ENCODE measurements around the gene CYP4F22.
"Not testable (repeated sequence)": the region's sequence is repeated elsewhere in the genome, so short reads cannot be mapped to it uniquely, and the experiment has no call there.

The CYP4F22 gene

DNA sequence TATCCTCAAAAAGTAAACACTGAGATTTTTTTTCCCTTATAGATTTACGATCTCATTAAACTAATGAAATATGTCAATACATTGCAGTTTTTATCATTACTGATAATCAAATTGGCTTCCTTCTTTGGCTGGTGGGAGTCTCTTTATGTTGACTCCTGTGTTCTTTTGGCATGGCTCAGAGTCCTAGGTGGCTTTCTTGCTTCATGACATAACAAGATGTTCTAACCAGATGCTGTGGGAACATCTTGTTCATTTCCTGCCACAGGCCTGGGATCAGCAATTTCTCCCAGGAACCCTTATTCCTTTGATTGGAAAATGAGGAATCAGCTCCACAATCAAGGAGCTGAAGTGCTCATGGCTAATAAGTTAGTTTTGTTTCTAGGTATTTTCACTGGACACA lies 13.2 kb upstream of the CYP4F22 start:
- no peak for DNase-seq

GRCh38 chr19:15498156-15498858 lies 10.0 kb upstream of the CYP4F22 start:
- no peak for DNase-seq

- no peak for DNase-seq
These were observed 9.4 kb upstream of the CYP4F22 start for GRCh38 chr19:15498910-15499309.

GRCh38 chr19:15501596-15501995 lies 6.7 kb upstream of the CYP4F22 start:
- DNase-seq = no peak

DNA sequence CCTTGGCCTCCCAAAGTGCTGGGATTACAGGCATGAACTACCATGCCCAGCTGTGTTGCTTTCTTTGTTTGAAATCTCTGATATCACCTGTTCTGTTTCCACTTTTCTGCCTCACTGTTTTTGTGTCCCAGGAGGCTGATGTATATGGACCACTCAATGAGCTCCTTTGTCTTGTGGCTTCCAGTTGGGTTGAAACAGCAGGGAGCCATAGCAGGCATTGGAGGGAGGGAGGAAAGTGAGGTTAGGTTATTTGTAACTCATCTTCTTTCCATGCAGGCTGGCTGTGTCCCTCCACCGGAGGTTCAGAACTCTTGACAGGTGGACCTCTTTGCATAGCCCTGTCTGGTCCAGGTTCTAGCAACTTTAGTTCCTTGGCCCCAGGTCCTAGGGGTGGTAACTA lies 6.1 kb upstream of the CYP4F22 start:
- DNase-seq = no peak

DNA sequence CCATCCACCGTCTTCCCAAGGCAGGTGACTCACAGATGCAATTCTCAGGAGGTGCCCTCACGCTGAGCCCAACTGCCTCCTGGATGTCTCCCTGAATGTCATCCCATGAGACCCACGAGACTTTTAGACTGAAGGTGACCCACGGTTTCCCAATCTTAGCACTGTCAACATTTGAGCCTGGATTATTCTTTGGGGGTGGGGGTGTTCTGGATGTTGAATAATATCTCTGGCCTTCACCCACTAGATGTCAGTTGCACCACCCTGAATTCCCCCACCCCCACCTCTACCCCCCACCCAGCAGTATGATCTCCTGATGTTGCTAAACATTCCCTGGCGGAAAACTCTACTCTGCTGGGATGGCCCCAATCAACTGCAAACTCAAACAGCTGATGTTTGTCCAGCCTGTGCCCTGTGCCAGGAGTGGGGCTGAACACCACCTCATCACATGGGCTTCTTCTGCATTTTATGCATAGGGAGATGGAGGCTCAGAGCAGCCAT lies 2.2 kb upstream of the CYP4F22 start:
- no peak for DNase-seq

GRCh38 chr19:15507068-15508034 lies 974 bp upstream of the CYP4F22 start:
- DNase-seq = no peak

- no peak for DNase-seq
These were observed 3.5 kb downstream of the CYP4F22 start for GRCh38 chr19:15511671-15512424.

DNA sequence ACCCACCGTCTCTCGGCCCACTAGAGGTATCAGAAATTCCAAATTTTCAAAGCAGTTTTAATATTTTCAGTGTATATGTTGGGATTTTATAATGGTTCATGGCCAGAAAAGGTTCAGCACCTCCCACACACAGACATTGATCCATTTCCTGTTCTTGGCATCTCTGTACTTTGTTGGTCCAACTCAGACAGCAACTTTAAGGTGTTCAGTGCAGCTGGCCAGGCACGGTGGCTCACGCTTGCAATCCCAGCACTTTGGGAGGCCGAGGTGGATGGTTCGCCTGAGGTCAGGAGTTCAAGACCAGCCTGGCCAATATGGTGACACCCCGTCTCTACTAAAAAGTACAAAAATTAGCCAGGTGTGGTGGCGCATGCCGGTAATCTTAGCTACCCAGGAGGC lies 6.9 kb downstream of the CYP4F22 start:
- DNase-seq = not testable (repeated sequence)

DNA sequence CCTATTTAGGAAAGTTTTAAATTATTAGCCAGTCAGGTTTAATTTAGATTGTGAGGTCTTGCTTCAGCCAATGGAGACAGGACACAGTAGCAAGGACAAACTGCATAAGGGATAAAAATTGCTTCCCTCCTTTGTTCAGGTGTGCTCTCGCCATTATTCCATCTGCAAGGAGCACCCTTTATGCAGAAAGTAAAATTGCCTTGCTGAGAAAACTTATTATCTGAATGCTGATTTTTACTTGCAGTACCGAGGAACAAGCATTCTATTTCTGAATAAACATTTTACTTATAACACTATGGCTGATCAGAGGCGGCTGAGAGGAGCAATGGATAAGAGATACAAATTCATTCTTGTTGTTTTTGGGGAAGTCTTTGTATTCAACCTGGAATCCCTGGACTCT lies 8.0 kb downstream of the CYP4F22 start:
- DNase-seq = no peak

DNA sequence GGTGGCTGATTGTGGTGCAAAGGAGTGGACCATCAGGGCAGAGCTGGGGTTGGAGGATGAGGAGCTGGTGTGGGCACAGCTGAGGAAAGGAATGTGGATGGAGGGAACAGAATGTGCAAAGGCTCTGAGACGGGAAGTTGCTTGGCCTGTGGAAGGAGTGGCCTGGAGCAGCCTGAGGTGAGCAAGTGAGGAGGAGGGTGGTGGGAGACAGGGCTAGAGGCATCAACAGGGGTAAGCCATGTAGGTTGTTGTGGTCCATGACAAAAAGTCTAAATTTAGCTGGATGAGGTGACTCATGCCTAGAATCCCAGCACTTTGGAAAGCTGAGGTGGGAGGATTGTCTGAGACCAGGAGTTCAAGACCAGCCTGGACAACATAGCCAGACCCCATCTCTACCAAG lies 9.5 kb downstream of the CYP4F22 start:
- no peak for DNase-seq

GRCh38 chr19:15519433-15519976 lies 11.2 kb downstream of the CYP4F22 start:
- no peak for DNase-seq

DNA sequence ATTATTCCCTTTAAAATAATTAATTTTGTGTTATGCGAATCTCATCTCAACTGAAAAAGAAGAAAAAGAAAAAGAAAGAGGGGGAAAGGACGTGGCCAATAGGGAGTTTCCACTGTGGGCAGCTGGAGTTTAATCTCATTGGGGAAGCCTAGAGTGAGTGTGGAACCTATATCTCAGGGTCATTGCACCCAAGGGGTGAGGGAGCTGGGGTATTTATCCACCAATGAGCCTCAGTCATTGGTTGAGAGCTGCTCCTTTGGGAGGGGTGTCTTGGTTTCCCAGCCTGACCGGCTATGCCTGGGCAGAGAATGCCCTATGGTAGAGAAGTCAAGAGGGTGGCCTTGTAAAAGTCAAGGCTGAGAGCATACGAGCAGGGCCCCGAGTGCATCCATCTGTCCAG lies 16.5 kb downstream of the CYP4F22 start:
- no peak for DNase-seq

DNA sequence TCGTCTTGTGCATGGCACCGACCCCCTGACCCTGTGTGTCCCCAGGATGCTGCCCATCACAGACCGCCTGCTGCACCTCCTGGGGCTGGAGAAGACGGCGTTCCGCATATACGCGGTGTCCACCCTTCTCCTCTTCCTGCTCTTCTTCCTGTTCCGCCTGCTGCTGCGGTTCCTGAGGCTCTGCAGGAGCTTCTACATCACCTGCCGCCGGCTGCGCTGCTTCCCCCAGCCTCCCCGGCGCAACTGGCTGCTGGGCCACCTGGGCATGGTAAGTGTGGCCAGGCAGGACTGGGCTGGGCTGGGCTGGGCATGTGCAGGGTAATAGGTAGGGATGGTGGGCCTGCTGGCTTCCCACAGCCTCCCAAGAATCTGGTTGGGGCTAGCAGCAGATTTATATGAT lies 17.0 kb downstream of the CYP4F22 start:
- no peak for DNase-seq

DNA sequence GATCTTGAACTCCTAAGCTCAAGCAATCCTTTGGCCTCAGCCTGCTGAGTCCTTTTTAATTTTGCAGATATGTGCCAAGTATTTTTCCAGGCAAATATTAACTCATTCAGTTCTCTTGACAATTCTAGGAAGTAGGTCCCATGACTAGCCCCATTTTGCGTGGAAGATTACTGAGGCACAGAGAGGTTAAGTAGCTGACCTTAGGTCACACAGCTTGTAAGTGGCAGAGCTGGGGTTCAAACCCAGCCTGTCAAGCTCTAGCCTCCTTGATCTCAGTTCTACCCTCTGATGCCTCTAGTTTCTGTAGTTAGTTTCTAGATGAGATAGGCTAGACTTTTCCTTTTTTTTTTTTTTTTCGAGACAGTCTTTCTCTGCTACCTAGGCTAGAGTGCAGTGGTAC lies 18.1 kb downstream of the CYP4F22 start:
- no peak for DNase-seq

DNA sequence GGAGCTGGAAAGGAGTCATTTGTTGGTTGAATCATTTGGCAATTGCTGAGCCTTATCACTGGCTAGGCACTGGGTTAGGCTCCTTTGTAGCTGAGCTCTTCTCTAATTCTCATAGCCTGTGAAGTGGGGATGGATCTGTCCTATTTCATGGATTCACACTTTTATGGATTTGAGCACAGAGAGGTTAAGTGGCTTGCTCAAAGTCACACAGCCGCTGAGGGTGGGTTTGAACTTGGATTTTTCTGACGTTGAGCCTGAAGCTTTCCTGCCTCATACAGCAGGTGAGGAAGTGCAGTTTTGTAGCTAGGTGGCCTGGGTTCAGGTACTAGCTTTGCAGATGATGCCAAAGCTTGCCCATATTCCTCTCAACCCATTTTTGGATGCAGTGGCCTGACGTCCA lies 19.4 kb downstream of the CYP4F22 start:
- DNase-seq = no peak

GRCh38 chr19:15529774-15530372 lies 21.5 kb downstream of the CYP4F22 start:
- no peak for DNase-seq

- DNase-seq = no peak
These were observed 24.6 kb downstream of the CYP4F22 start for GRCh38 chr19:15532779-15533521.

GRCh38 chr19:15533522-15533830 lies 25.2 kb downstream of the CYP4F22 start:
- DNase-seq = not testable (repeated sequence)

DNA sequence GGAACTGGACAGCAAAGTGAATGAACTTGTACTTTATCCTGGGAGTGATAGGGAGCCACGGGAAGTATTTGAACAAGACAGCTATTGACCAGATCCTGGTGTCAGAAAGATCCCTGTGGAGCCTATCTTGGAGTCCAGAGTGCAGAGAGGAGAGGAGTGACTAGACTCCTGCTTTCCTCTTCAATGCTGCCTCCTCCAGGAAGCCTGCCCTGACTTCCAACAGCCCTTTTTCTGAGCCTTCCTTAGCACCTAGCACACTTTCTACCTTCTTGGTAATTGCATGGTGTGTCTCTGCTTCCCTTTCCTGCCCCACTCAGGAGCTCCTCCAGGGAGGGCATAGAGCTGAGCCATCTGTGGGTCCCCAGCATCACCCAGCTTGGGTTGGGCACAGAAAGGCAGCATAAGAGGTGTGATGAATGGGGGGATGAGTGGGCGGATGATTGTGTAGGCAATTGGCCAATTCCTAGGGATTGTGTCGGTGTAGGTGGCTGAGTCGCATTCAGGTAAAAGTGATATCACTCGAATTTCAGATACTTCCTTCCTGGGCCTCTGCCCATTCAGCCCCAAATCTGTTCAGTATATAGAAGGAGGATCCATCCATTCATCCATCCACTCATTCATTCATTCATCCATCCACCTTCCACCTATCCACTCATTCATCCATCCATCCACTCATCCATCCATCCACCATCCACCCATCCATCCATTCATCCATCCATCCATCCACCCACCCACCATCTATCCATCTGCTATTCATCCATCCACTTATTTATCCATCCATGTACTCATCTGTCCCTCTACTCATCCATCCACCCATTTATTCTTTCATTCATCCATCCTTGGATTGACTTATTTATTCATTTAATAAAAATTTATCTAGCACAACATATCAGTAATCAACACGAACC lies 26.9 kb downstream of the CYP4F22 start:
- DNase-seq = no peak

DNA sequence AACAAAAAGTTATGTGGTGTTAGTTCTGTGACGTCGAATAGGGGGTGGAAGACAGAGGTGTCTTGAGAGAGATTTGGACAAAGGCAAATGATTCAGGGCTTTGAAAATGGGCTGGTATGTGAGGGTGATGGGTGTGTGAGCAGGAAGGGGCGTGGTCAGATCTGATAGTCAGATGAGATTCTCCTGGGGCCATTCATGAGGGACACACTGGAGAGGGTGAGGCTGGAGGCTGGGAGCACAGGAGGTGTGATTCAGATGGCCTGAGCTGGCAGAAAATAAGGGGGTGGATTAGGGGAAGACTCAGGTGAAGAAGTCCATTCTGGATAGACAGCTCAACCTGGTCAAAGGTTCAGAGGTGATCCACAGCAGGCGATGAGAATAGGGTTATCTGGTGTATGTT lies 28.0 kb downstream of the CYP4F22 start:
- no peak for DNase-seq

Data from NCI-H1694 treated with DMSO at 0.1 percent for 48 hours (cell line).